HEK293 (cell line): Measurements from ENCODE around the gene TSPOAP1.

ENCODE experiments used
- CTCF ChIA-PET: fragments of 350-600 bp; formaldehyde crosslinking; extraction: SDS; loops from one replicate; lab custom pipeline; 2021; ENCODE audit warnings: antibody characterized with exemption; lab: Yijun Ruan, JAX
- POLR2A ChIA-PET: fragments of 300-600 bp; formaldehyde crosslinking; extraction: SDS; loops from one replicate; lab custom pipeline; 2020; ENCODE audit warnings: antibody characterized with exemption, inconsistent platforms; lab: Yijun Ruan, JAX
- H3K27ac ChIP-seq: fragments of 200-500 bp; sonication (Bioruptor generic); 2 replicates; pipeline ENCODE4 v1.5.1; 2014; ENCODE audit warnings: low read depth, low read length, control low read depth, inconsistent platforms; ENCODE audit errors: extremely low read depth
- H3K36me3 ChIP-seq, 2 experiments: fragments of 200-500 bp in 1 of 2; sonication (Bioruptor generic) in 1 of 2; 1 replicate in 1 of 2; 2 replicates in 1 of 2; pipeline ENCODE4 v1.5.1; 2014 to 2017; ENCODE audit warnings: inconsistent platforms in 2 of 2, low read length in 2 of 2; ENCODE audit not compliant: control insufficient read depth in 2 of 2, insufficient read depth in 1 of 2
- H3K4me1 ChIP-seq: fragments of 200-500 bp; sonication (Bioruptor generic); 2 replicates; pipeline ENCODE4 v1.5.1; 2014; ENCODE audit warnings: mild to moderate bottlenecking, low read length, inconsistent platforms; ENCODE audit not compliant: control insufficient read depth, insufficient read depth
- H3K4me3 ChIP-seq: 2 replicates; pipeline ENCODE4 v1.5.1; 2011; ENCODE audit warnings: low read depth, mild to moderate bottlenecking, control low read depth, low read length, moderate library complexity
- H3K9me3 ChIP-seq: fragments of 200-500 bp; sonication (Bioruptor generic); 2 replicates; pipeline ENCODE4 v1.5.1; 2014; ENCODE audit warnings: low read depth, low read length, inconsistent platforms; ENCODE audit not compliant: control insufficient read depth, insufficient read depth
- CTCF ChIP-seq: fragments of 450-650 bp; formaldehyde crosslinking; IDR thresholded peaks from 2 replicates; pipeline ENCODE4 v1.5.1; 2016; ENCODE audit warnings: missing biosample characterization, missing genetic modification characterization
- MEIS1 ChIP-seq: sonication (generic); formaldehyde crosslinking; IDR thresholded peaks from 2 replicates; pipeline ENCODE4 v1.8.1; 2022; ENCODE audit warnings: missing genetic modification reagents, mild to moderate bottlenecking, borderline replicate concordance
- PRDM6 ChIP-seq: fragments of 450-650 bp; formaldehyde crosslinking; IDR thresholded peaks from 2 replicates; pipeline ENCODE4 v1.5.1; 2017; ENCODE audit warnings: missing biosample characterization, missing genetic modification characterization
- SP7 ChIP-seq: fragments of 450-650 bp; formaldehyde crosslinking; IDR thresholded peaks from 2 replicates; pipeline ENCODE4 v1.5.1; 2016; ENCODE audit warnings: missing biosample characterization, missing genetic modification characterization
- TRIM28 ChIP-seq: IDR thresholded peaks from 2 replicates; pipeline ENCODE4 v1.6.1; 2011; ENCODE audit warnings: low read length, control low read depth, borderline replicate concordance
- ZNF169 ChIP-seq: fragments of 450-650 bp; formaldehyde crosslinking; IDR thresholded peaks from 2 replicates; pipeline ENCODE4 v1.5.1; 2016; ENCODE audit warnings: missing biosample characterization, missing genetic modification characterization
- ZNF184 ChIP-seq: fragments of 450-650 bp; IDR thresholded peaks from 2 replicates; pipeline ENCODE4 v1.5.1; 2018; ENCODE audit warnings: missing biosample characterization, mild to moderate bottlenecking, missing genetic modification characterization
- ZNF266 ChIP-seq: fragments of 450-650 bp; formaldehyde crosslinking; IDR thresholded peaks from 2 replicates; pipeline ENCODE4 v1.5.1; 2016; ENCODE audit warnings: missing biosample characterization, missing genetic modification characterization, low read depth
- ZNF274 ChIP-seq, 2 experiments: fragments of 200-500 bp in 1 of 2; fragments of 450-650 bp in 1 of 2; sonication (Bioruptor generic) in 1 of 2; formaldehyde crosslinking in 1 of 2; IDR thresholded peaks; 2 replicates each; pipeline versions ENCODE4 v1.5.1 to v1.6.1; 2014 to 2016; ENCODE audit warnings: borderline replicate concordance in 1 of 2, inconsistent platforms in 1 of 2, low read length in 1 of 2, missing biosample characterization in 1 of 2, missing genetic modification characterization in 1 of 2
- ZNF350 ChIP-seq: fragments of 450-650 bp; formaldehyde crosslinking; IDR thresholded peaks from 2 replicates; pipeline ENCODE4 v1.5.0; 2017; ENCODE audit warnings: missing biosample characterization, mild to moderate bottlenecking, missing genetic modification characterization
- ZNF514 ChIP-seq: fragments of 450-650 bp; formaldehyde crosslinking; IDR thresholded peaks from 2 replicates; pipeline ENCODE4 v1.5.1; 2016; ENCODE audit warnings: missing biosample characterization, missing genetic modification characterization
- ZNF555 ChIP-seq: fragments of 450-650 bp; formaldehyde crosslinking; conservative IDR thresholded peaks from 2 replicates; pipeline ENCODE4 v1.5.1; 2017; ENCODE audit warnings: missing biosample characterization, mild to moderate bottlenecking, missing genetic modification characterization, inconsistent platforms
- ZNF560 ChIP-seq: fragments of 450-650 bp; formaldehyde crosslinking; IDR thresholded peaks from 2 replicates; pipeline ENCODE4 v1.5.1; 2017; ENCODE audit warnings: missing biosample characterization, missing genetic modification characterization, borderline replicate concordance
- ZNF645 ChIP-seq: fragments of 450-650 bp; formaldehyde crosslinking; IDR thresholded peaks from 2 replicates; pipeline ENCODE4; 2016; ENCODE audit warnings: missing biosample characterization, missing genetic modification characterization
- ZNF830 ChIP-seq: fragments of 450-650 bp; IDR thresholded peaks from 2 replicates; pipeline ENCODE4 v1.5.0; 2018; ENCODE audit warnings: missing biosample characterization, missing genetic modification characterization, low read depth, mild to moderate bottlenecking, moderate library complexity
- ZSCAN4 ChIP-seq: fragments of 450-650 bp; formaldehyde crosslinking; IDR thresholded peaks from 2 replicates; pipeline ENCODE4 v1.5.1; 2017; ENCODE audit warnings: missing biosample characterization, missing genetic modification characterization

TSPOAP1 gene

GRCh38 chr17:58276423-58276822 is 52.2 kb downstream of the TSPOAP1 start:
- ChIA-PET POLR2A (interaction anchor here (0.6 kb wide), 1 partner anchor 10 kb away, joined by 5 read pairs; no protein-coding TSS in a partner anchor), CTCF (interaction anchor here (0.7 to 1.8 kb wide), 5 partner anchors 8 to 536 kb away, joined by 3 to 7 read pairs (median 3); partner anchors contain the start of gene MKS1)
- no peaks in the 10 kb centered on the region for H3K9me3 ChIP-seq
- H3K4me3 ChIP-seq = no peak overlapping the region
- H3K36me3 ChIP-seq = no peaks in the 10 kb centered on the region
- no peaks in the 10 kb centered on the region for H3K4me1 ChIP-seq
- TF ChIP-seq ZNF514 (tag by site-specific recombination) = no peak
- no peak for TF ChIP-seq ZNF169 (tag by site-specific recombination)
- TF ChIP-seq TRIM28 = no peak
- TF ChIP-seq CTCF (tag by site-specific recombination) = no peak
- no peak for TF ChIP-seq MEIS1 (CRISPR knock-in tag)
- TF ChIP-seq ZNF350 = no peak
- TF ChIP-seq ZNF266 = no peak
- no peak for TF ChIP-seq ZNF184 (tag by site-specific recombination)
- H3K27ac ChIP-seq = no peak overlapping the region

GRCh38 chr17:58275417-58275816 is 53.2 kb downstream of the TSPOAP1 start:
- Histone ChIP-seq H3K4me3 (no peak overlapping the region), H3K27ac (no peak overlapping the region), H3K4me1 (no peaks in the 10 kb centered on the region), H3K36me3 (no peaks in the 10 kb centered on the region), H3K9me3 (no peaks in the 10 kb centered on the region)
- TF ChIP-seq ZNF560 (no peak), PRDM6 (tag by site-specific recombination) (no peak), ZNF274 (IDR thresholded peaks at IDR 0.05; ENCODE audit: low read length) (no peak), ZNF274 (tag by site-specific recombination; IDR thresholded peaks at IDR 0.05; ENCODE audit: borderline replicate concordance) (no peak), SP7 (tag by site-specific recombination) (no peak), ZNF645 (tag by site-specific recombination) (no peak), ZNF830 (tag by site-specific recombination) (no peak), ZNF555 (no peak), ZSCAN4 (no peak)
- CTCF ChIA-PET = interaction anchor here (0.6 to 1.2 kb wide), 4 partner anchors 10 to 173 kb away, joined by 3 to 5 read pairs (median 3); no protein-coding TSS in a partner anchor
- POLR2A ChIA-PET = no interaction called here
